IMR-90 (cell line): ENCODE data around the gene MYH13. TPM values are rescaled to one million over a fixed set of nuclear protein-coding genes. Genes with fewer than 3 reads are reported as not detected.

Source experiments
- ATAC-seq: fragments of 200-7000 bp; cut with Tn5 transposase; 2 replicates; pipeline ENCODE4 v1.9.1; 2020; ENCODE audit warnings: low read depth, mild to moderate bottlenecking, moderate library complexity
- BruUV-seq: library from RNA; stranded (reverse); fragments of 400-500 nt; replicated peaks from 2 replicates; lab custom pipeline; 2021; lab: Mats Ljungman, UMichigan
- CTCF ChIA-PET: fragments of 300-600 bp; formaldehyde crosslinking; extraction: SDS; loops from one replicate; lab custom pipeline; 2021; ENCODE audit warnings: antibody characterized with exemption; lab: Yijun Ruan, JAX
- POLR2A ChIA-PET: fragments of 300-600 bp; sonication (Branson Sonifier 250); formaldehyde crosslinking; loops from one replicate; lab custom pipeline; 2022; ENCODE audit warnings: antibody characterized with exemption; ENCODE audit not compliant: unreplicated experiment; lab: Charles Lee
- DNase-seq: peaks from one replicate; pipeline ENCODE4 v3.0.0; 2013
- H2AFZ ChIP-seq: replicated peaks from 2 replicates; pipeline ENCODE3; 2013; ENCODE audit warnings: low read length, mild to moderate bottlenecking; ENCODE audit not compliant: poor library complexity
- H2AK5ac ChIP-seq: 2 replicates; pipeline ENCODE4 v1.6.1; 2013; ENCODE audit warnings: low read depth, low read length, inconsistent platforms
- H2AK9ac ChIP-seq: replicated peaks from 2 replicates; pipeline ENCODE3; 2013; ENCODE audit warnings: mild to moderate bottlenecking, low read depth, low read length, moderate library complexity; ENCODE audit not compliant: poor library complexity
- H2BK120ac ChIP-seq: 2 replicates; pipeline ENCODE4 v1.6.1; 2013; ENCODE audit warnings: low read depth, low read length, inconsistent platforms
- H2BK15ac ChIP-seq: 3 replicates; pipeline ENCODE4 v1.6.1; 2013; ENCODE audit warnings: low read depth, low read length, inconsistent platforms
- H2BK20ac ChIP-seq: 2 replicates; pipeline ENCODE4 v1.6.1; 2013; ENCODE audit warnings: low read depth, mild to moderate bottlenecking, inconsistent platforms, low read length, moderate library complexity
- H2BK5ac ChIP-seq: 2 replicates; pipeline ENCODE4 v1.6.1; 2013; ENCODE audit warnings: mild to moderate bottlenecking, low read depth, low read length, inconsistent platforms; ENCODE audit not compliant: poor library complexity, severe bottlenecking
- H3K14ac ChIP-seq: replicated peaks from 2 replicates; pipeline ENCODE4 v1.6.1; 2013; ENCODE audit warnings: low read depth, low read length, inconsistent platforms
- H3K18ac ChIP-seq: 2 replicates; pipeline ENCODE4 v1.6.1; 2013; ENCODE audit warnings: low read depth, low read length, control low read depth
- H3K23ac ChIP-seq: 2 replicates; pipeline ENCODE4 v1.6.1; 2013; ENCODE audit warnings: low read depth, low read length, inconsistent platforms
- H3K27ac ChIP-seq: 2 replicates; pipeline ENCODE4 v1.5.1; 2013; ENCODE audit warnings: mild to moderate bottlenecking, control low read depth, low read length; ENCODE audit not compliant: insufficient read depth
- H3K27me3 ChIP-seq: 2 replicates; pipeline ENCODE4 v1.6.1; 2013; ENCODE audit warnings: low read length; ENCODE audit not compliant: control insufficient read depth, insufficient read depth
- H3K36me3 ChIP-seq: 2 replicates; pipeline ENCODE4 v1.6.1; 2013; ENCODE audit warnings: low read length, mixed read lengths; ENCODE audit not compliant: control insufficient read depth, insufficient read depth
- H3K4ac ChIP-seq: 2 replicates; pipeline ENCODE4 v1.6.1; 2013; ENCODE audit warnings: low read depth, low read length, inconsistent platforms
- H3K4me1 ChIP-seq: 2 replicates; pipeline ENCODE4 v1.6.1; 2013; ENCODE audit warnings: low read length, mixed read lengths; ENCODE audit not compliant: control insufficient read depth, insufficient read depth
- H3K4me2 ChIP-seq: 2 replicates; pipeline ENCODE4 v1.6.1; 2013; ENCODE audit warnings: low read depth, mild to moderate bottlenecking, control low read depth, low read length, moderate library complexity
- H3K4me3 ChIP-seq: 2 replicates; pipeline ENCODE4 v1.5.1; 2013; ENCODE audit warnings: low read depth, mild to moderate bottlenecking, control low read depth, low read length, moderate library complexity; ENCODE audit not compliant: insufficient read depth
- H3K56ac ChIP-seq: 2 replicates; pipeline ENCODE4 v1.6.1; 2013; ENCODE audit warnings: low read length, inconsistent platforms; ENCODE audit not compliant: insufficient read depth; ENCODE audit errors: extremely low read depth
- H3K79me1 ChIP-seq, 2 experiments: 2 replicates each; pipeline ENCODE4 v1.6.1; 2013; ENCODE audit warnings: low read length in 2 of 2, inconsistent platforms in 1 of 2, low read depth in 1 of 2
- H3K9ac ChIP-seq: 2 replicates; pipeline ENCODE4 v1.6.1; 2013; ENCODE audit warnings: low read depth, low read length, control low read depth
- H3K9me1 ChIP-seq: 2 replicates; pipeline ENCODE4 v1.6.1; 2013; ENCODE audit warnings: low read length, inconsistent platforms; ENCODE audit not compliant: insufficient read depth
- H3K9me3 ChIP-seq: 2 replicates; pipeline ENCODE4 v1.6.1; 2013; ENCODE audit warnings: low read length; ENCODE audit not compliant: control insufficient read depth, insufficient read depth
- H4K20me1 ChIP-seq: 2 replicates; pipeline ENCODE4 v1.6.1; 2013; ENCODE audit warnings: low read length, inconsistent platforms; ENCODE audit not compliant: insufficient read depth
- H4K5ac ChIP-seq: 2 replicates; pipeline ENCODE4 v1.6.1; 2013; ENCODE audit warnings: mild to moderate bottlenecking, low read depth, low read length, control low read depth
- H4K8ac ChIP-seq, 2 experiments: 2 replicates each; pipeline ENCODE4 v1.6.1; 2013; ENCODE audit warnings: low read depth in 2 of 2, low read length in 2 of 2, control low read depth in 1 of 2, inconsistent platforms in 1 of 2
- H4K91ac ChIP-seq: 2 replicates; pipeline ENCODE4 v1.6.1; 2013; ENCODE audit warnings: low read depth, low read length, inconsistent platforms; ENCODE audit not compliant: insufficient read depth
- CTCF ChIP-seq: conservative IDR thresholded peaks from 2 replicates; pipeline ENCODE4 v1.5.1; 2012; ENCODE audit warnings: mild to moderate bottlenecking, low read depth, low read length, improper control_type of control experiment
- MAZ ChIP-seq: IDR thresholded peaks from 2 replicates; pipeline ENCODE4 v1.6.1; 2012; ENCODE audit warnings: low read depth, mild to moderate bottlenecking, low read length, improper control_type of control experiment, moderate library complexity, borderline replicate concordance
- SMC3 ChIP-seq: fragments of 150-350 bp; IDR thresholded peaks from 2 replicates; pipeline ENCODE4 v1.6.1; 2016; ENCODE audit warnings: low read depth, mild to moderate bottlenecking, antibody characterized with exemption, low read length, moderate library complexity
- WGBS, 2 experiments: methylation state at CpG; one replicate each; pipeline versions ENCODE4 v1.1.5 to v1.1.7; 2013; ENCODE audit warnings: missing lambda C conversion rate in 2 of 2; ENCODE audit not compliant: insufficient read length in 1 of 2; ENCODE audit errors: extremely low coverage in 2 of 2; 5-methylcytosine and 5-hydroxymethylcytosine counted together
- dilution Hi-C: fragments of 300-500 bp; cut with HindIII; formaldehyde crosslinking; loops from one replicate; pipeline ENCODE4 v1.14.3; 2018; ENCODE audit warnings: low sequenced_read_pairs; ENCODE audit not compliant: unreplicated experiment
- in situ Hi-C: fragments of 300-500 bp; cut with MboI; formaldehyde crosslinking; loops from 3 replicates; pipeline ENCODE4 v1.14.3; 2019; ENCODE audit warnings: low sequenced_read_pairs, inconsistent platforms, mixed read lengths
- intact Hi-C: fragments of 100-400 bp; cut with micrococcal nuclease; formaldehyde crosslinking; loops from 2 replicates; pipeline ENCODE4 v1.10.0; 2022
- polyA plus RNA-seq, 3 experiments: library from polyadenylated mRNA; depleted of rRNA; stranded (reverse); fragments of >200 nt; gene quantifications; 2 replicates each; pipeline ENCODE4 v1.2.3, GENCODE V29; 2012; ENCODE audit warnings: low replicate concordance in 1 of 3
- total RNA-seq: library from RNA; depleted of rRNA; stranded (reverse); fragments of >200 nt; gene quantifications from 2 replicates; pipeline ENCODE4 v1.2.3, GENCODE V29; 2012

The MYH13 gene
- total and polyA plus RNA-seq, 2 of the 4 experiments (the other 2 are of a cell fraction) = not detected

DNA sequence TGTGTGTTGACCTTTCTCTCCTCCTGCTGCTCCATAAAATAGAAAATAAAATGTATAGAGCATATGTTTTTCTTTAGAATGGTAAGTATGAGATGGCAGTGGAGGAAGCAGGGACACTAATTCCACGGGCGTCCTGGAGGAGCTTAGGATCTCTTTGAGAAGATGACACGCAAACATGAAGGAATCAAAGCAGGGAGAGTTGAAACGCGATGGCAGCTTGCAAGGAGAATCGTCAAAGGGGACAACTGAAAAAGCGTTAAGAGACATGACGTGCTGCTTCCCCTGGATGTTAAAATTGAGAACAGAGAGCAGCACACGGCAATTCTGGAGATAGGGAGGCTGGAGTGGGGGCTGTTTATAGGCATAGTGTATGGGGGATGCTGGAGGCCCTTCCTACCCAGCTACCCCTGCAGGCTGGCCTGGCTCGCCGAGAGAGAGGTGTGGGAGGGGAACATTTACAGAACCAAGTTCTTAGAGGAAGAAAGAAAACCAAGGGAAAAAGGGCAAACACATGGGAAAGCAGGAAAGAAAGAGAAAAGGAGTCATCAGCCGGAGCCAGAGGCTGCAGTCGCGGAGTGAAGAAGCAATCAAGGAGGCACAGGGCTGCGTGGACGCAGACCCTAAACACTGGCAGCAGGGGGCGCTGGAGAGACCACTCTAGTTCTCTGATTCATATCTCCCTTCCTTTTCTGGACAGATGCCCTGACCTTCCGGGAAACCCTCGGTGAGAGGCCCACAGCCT, 55.8 kb downstream of the MYH13 start:
- in situ Hi-C loops (no loop called here), intact Hi-C loops (no loop called here), dilution Hi-C loops (no loop called here)
- H3K4me3 ChIP-seq = no peak overlapping the region
- CTCF ChIA-PET = interaction anchor here (0.5 to 1.0 kb wide), 4 partner anchors 21 to 298 kb away, joined by 3 to 6 read pairs (median 4); no protein-coding TSS in a partner anchor
- H2BK20ac ChIP-seq = no peak overlapping the region
- TF ChIP-seq MAZ = no peak
- peak; percentile 60 for TF ChIP-seq CTCF
- peak; percentile 38 for TF ChIP-seq SMC3
- no peak overlapping the region for H3K4me2 ChIP-seq
- H3K4me1 ChIP-seq = peaks cover 2% of the 10 kb centered on the region; the same call in 1 of the 2 replicates
- DNase-seq = peak; percentile 41
- no peaks in the 10 kb centered on the region for H3K79me1 ChIP-seq
- H2BK15ac ChIP-seq = no peak overlapping the region
- H3K14ac ChIP-seq = no peak overlapping the region
- H2BK5ac ChIP-seq = no peak overlapping the region
- no peak overlapping the region for H3K23ac ChIP-seq
- no peak overlapping the region for H3K9ac ChIP-seq
- H3K27ac ChIP-seq = no peak overlapping the region
- POLR2A ChIA-PET = no interaction called here
- peaks cover 2% of the 10 kb centered on the region; the same call in 1 of the 2 replicates for H3K27me3 ChIP-seq
- H4K91ac ChIP-seq = no peak overlapping the region
- 44% methylated on average over 6 of the region's 19 CpGs; no CpG with 5 or more reads in 1 of the 2 experiments for WGBS, 2 experiments
- H3K9me1 ChIP-seq = no peaks in the 10 kb centered on the region
- BruUV-seq = no TSS peak
- no peak overlapping the region for H3K4ac ChIP-seq
- no peak overlapping the region for H4K5ac ChIP-seq
- H2AFZ ChIP-seq = peak overlapping the region; percentile 54
- peak; percentile 72 for ATAC-seq
- no peak overlapping the region for H4K8ac ChIP-seq
- no peak overlapping the region for H3K18ac ChIP-seq
- no peak overlapping the region for H2AK5ac ChIP-seq
- no peak overlapping the region for H2AK9ac ChIP-seq
- no peaks in the 10 kb centered on the region for H4K20me1 ChIP-seq
- no peaks in the 10 kb centered on the region for H3K9me3 ChIP-seq
- no peak overlapping the region for H2BK120ac ChIP-seq
- no peak overlapping the region for H3K56ac ChIP-seq
- H3K36me3 ChIP-seq = no peaks in the 10 kb centered on the region
